Mesothelial cell of epicardium (in vitro differentiated cells): ENCODE measurements around the gene AMHR2. TPM values are rescaled to one million over a fixed set of nuclear protein-coding genes. Genes with fewer than 3 reads are reported as not detected.
"Not testable (repeated sequence)": the region's sequence is repeated elsewhere in the genome, so short reads cannot be mapped to it uniquely, and the experiment has no call there.

Source experiments
- DNase-seq, 2 experiments: peaks; one replicate each; pipeline ENCODE4 v3.0.0; 2021; ENCODE audit warnings: low spot score in 2 of 2; ENCODE audit not compliant: unreplicated experiment in 2 of 2
- H3K27ac Mint-ChIP-seq: 2 replicates; pipeline ENCODE4 v1.8.0; 2021; ENCODE audit warnings: mixed read lengths
- H3K27me3 Mint-ChIP-seq: 2 replicates; pipeline ENCODE4 v1.8.0; 2021; ENCODE audit warnings: low read depth, mixed read lengths
- H3K36me3 Mint-ChIP-seq: 2 replicates; pipeline ENCODE4 v1.8.0; 2021; ENCODE audit warnings: mixed read lengths
- H3K4me1 Mint-ChIP-seq: 2 replicates; pipeline ENCODE4 v1.8.0; 2021; ENCODE audit warnings: mixed read lengths
- H3K4me3 Mint-ChIP-seq: 2 replicates; pipeline ENCODE4 v1.8.0; 2021; ENCODE audit warnings: mild to moderate bottlenecking, moderate library complexity, mixed read lengths
- H3K9me3 Mint-ChIP-seq: 2 replicates; pipeline ENCODE4 v1.8.0; 2021; ENCODE audit warnings: mixed read lengths
- total RNA-seq: library from RNA; stranded (reverse); gene quantifications from 3 replicates; pipeline ENCODE4 v1.2.1, GENCODE V29; 2021
- TF ChIP-seq, protein P1 (sequence below): fragments of 200-600 bp; sonication (generic); IDR thresholded peaks from one replicate; pipeline ENCODE4 v1.5.0; 2021; ENCODE audit warnings: antibody characterized with exemption; ENCODE audit not compliant: unreplicated experiment

Gene AMHR2
- total RNA-seq, 1 donor from 2014 or later = 11.1 TPM

DNA sequence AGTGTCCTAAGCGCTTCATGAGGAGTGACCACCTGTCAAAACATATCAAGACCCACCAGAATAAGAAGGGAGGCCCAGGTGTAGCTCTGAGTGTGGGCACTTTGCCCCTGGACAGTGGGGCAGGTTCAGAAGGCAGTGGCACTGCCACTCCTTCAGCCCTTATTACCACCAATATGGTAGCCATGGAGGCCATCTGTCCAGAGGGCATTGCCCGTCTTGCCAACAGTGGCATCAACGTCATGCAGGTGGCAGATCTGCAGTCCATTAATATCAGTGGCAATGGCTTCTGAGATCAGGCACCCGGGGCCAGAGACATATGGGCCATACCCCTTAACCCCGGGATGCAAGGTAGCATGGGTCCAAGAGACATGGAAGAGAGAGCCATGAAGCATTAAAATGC, 12.7 kb upstream of the AMHR2 start:
- no peak overlapping the region for H3K27ac Mint-ChIP-seq
- DNase-seq = no peak
- no peaks in the 10 kb centered on the region for H3K27me3 Mint-ChIP-seq
- H3K4me3 Mint-ChIP-seq = no peak overlapping the region
- TF ChIP-seq, protein P1, sequence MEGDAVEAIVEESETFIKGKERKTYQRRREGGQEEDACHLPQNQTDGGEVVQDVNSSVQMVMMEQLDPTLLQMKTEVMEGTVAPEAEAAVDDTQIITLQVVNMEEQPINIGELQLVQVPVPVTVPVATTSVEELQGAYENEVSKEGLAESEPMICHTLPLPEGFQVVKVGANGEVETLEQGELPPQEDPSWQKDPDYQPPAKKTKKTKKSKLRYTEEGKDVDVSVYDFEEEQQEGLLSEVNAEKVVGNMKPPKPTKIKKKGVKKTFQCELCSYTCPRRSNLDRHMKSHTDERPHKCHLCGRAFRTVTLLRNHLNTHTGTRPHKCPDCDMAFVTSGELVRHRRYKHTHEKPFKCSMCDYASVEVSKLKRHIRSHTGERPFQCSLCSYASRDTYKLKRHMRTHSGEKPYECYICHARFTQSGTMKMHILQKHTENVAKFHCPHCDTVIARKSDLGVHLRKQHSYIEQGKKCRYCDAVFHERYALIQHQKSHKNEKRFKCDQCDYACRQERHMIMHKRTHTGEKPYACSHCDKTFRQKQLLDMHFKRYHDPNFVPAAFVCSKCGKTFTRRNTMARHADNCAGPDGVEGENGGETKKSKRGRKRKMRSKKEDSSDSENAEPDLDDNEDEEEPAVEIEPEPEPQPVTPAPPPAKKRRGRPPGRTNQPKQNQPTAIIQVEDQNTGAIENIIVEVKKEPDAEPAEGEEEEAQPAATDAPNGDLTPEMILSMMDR = no peak
- peaks cover 25% of the 10 kb centered on the region for H3K36me3 Mint-ChIP-seq
- H3K4me1 Mint-ChIP-seq = peaks cover 40% of the 10 kb centered on the region
- no peaks in the 10 kb centered on the region for H3K9me3 Mint-ChIP-seq

DNA sequence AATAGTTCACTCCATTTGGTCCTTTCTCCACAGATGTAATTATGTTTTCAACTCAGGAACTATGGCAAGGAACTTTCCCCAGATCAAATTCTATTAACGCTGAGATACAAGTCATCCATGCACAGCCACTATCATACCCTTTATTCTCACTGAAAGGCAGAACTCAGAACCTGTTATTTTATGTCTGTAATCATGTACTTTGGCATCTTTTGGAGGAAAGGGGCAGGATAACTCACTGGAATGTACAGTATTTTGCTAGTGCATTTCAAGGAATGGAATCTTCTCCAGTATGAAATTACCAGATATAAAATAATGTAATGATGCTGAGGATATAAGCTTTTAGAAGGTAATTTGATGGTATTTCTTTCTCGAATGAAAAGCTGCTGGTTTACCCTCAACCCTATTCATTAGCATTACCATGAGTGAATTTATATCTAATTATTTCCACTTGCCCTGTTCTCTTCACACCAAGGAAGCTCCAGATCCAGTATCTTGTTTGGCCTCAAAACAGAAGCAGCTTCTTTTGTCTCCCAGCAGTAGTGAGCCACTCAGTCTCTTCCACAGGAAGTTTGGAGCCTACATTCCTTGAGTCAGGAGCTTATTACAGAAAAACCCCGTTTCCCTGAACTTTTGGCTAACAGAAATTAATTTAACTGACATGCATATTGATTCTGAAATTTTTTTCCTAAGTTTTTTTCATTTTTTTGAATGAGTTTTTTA, 10.0 kb upstream of the AMHR2 start:
- no peak for DNase-seq
- peak overlapping the region; percentile 57 for H3K27ac Mint-ChIP-seq
- H3K9me3 Mint-ChIP-seq = no peaks in the 10 kb centered on the region
- no peaks in the 10 kb centered on the region for H3K27me3 Mint-ChIP-seq
- TF ChIP-seq, protein P1 = no peak
- H3K36me3 Mint-ChIP-seq = peaks cover 20% of the 10 kb centered on the region
- H3K4me1 Mint-ChIP-seq = peaks cover 50% of the 10 kb centered on the region
- no peak overlapping the region for H3K4me3 Mint-ChIP-seq

DNA sequence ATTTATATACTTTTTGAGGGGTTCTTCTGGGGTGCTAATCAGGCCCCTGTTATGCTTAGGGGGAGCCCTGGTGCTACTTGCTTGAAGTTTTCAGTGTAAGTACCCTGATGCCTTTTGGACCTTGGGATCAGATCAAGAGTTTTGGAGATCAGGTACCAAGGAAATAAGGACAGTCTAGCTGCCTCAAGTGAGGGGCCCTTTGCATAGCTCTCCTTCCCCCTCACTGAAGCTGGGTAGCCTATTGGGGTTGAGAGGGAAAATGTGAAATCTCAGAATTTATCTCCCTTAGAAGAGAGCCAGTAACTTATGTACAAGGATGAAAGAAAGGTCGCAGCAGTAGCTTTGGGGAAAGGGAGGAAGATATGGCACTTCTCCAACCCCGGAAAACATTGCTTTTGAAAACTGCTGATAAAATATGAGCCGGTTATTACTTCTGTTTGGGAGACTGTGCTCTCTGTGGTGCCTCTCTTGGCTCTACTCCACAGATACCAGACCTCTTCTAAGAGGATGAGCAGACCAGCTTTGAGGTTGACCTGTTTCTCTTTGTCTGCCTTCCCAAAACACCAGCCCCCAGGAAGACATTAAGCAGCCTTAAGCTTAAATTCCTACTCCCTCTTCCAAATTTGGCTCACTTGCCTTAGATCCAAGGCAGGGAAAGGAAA, 8.8 kb upstream of the AMHR2 start:
- Mint-ChIP-seq H3K9me3 (no peaks in the 10 kb centered on the region), H3K27ac (peak overlapping the region; percentile 90), H3K4me3 (no peak overlapping the region), H3K4me1 (peaks cover 60% of the 10 kb centered on the region), H3K27me3 (no peaks in the 10 kb centered on the region), H3K36me3 (peaks cover 14% of the 10 kb centered on the region)
- TF ChIP-seq, protein P1 = no peak
- DNase-seq = no peak

DNA sequence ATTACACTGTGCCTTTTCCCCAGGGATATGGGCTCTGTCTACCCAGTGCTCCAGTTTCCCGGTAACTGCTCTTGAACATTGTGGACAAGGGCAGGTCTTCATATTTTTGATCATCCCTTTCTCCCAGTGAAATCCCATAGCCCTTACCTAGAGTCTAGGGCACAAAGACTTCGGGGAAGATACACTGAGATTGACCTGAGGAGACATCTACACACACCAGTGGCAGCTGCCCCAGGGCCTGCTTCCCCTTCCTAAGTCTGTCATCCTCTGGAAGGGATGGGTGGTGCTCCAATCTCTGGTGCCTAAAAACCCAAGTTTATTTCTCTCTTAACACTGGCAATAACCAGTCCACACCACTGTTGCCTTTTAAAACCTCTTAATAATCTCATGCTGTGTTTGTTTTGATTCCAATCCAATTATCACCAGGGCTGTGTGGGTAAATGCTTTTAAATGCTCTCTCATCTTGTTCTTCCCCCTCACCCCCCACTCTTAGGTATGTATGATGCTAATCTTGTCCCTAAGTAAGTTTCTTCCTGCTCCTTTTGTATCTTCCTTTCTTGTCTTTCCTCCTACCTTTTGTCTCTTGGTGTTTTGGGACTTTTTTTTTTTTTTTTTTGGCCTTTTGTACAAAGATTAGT, 7.8 kb upstream of the AMHR2 start:
- H3K27me3 Mint-ChIP-seq, H3K36me3 Mint-ChIP-seq, DNase-seq, H3K4me3 Mint-ChIP-seq, H3K9me3 Mint-ChIP-seq: not testable (repeated sequence)
- Mint-ChIP-seq H3K27ac (peak overlapping the region; percentile 90), H3K4me1 (peaks cover 68% of the 10 kb centered on the region)

DNA sequence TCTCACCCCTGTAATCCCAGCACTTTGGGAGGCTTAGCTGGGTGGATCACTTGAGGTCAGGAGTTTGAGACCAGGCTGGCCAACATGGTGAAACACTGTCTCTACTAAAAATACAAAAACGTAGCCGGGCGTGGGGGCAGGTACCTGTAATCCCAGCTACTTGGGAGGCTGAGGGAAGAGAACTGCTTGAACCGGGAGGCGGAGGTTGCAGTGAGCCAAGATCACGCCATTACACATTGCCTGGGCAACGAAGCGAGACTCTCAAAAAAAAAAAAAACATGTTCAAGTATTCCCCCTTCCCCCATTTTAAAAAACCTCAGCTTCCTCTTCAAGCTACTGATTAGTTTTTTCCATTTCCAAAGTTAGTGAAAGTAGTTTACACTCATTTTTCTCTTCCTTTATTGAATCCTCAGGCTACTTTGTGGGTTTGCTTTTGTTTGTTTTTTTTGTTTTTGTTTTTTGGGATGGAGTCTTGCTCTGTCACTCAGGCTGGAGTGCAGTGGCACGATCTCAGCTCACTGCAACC, 6.3 kb upstream of the AMHR2 start:
- H3K9me3 Mint-ChIP-seq, H3K4me3 Mint-ChIP-seq, H3K36me3 Mint-ChIP-seq, H3K27ac Mint-ChIP-seq, DNase-seq, H3K27me3 Mint-ChIP-seq: not testable (repeated sequence)
- peaks cover 69% of the 10 kb centered on the region for H3K4me1 Mint-ChIP-seq

DNA sequence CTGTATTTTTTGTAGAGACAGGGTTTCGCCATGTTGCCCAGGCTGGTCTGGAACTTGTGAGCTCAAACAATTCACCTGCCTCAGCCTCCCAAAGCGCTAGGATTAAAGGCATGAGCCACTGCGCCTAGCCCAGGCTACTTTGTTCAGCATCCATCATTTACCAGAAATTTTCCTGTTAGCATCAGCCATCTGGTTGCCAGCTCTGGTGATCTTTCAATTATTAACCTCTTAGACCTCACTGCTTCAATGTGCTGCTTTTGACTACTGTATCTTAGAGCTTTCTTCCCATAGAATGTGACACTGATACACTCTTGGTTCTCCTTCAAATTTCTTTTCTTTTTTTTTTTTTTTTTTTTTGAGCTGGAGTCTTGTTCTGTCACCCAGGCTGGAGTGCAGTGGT, 5.4 kb upstream of the AMHR2 start:
- TF ChIP-seq, protein P1 = no peak
- no peaks in the 10 kb centered on the region for H3K27me3 Mint-ChIP-seq
- no peak for DNase-seq
- no peaks in the 10 kb centered on the region for H3K36me3 Mint-ChIP-seq
- peaks cover 62% of the 10 kb centered on the region for H3K4me1 Mint-ChIP-seq
- H3K27ac Mint-ChIP-seq = no peak overlapping the region
- H3K4me3 Mint-ChIP-seq = no peak overlapping the region
- no peaks in the 10 kb centered on the region for H3K9me3 Mint-ChIP-seq
